Ectodermal cell (in vitro differentiated cells): Measurements from ENCODE around the gene HPF1.
"Not testable (repeated sequence)": the region's sequence is repeated elsewhere in the genome, so short reads cannot be mapped to it uniquely, and the experiment has no call there.

Source experiments
- H3K27ac ChIP-seq: 2 replicates; pipeline ENCODE4 v1.7.0; 2013; ENCODE audit warnings: mild to moderate bottlenecking, low read depth, low read length; ENCODE audit not compliant: insufficient read depth, poor library complexity, severe bottlenecking
- H3K27me3 ChIP-seq: 2 replicates; pipeline ENCODE4 v1.7.0; 2013; ENCODE audit warnings: mild to moderate bottlenecking, low read length; ENCODE audit not compliant: insufficient read depth, control insufficient read depth, poor library complexity, severe bottlenecking
- H3K36me3 ChIP-seq: one replicate; pipeline ENCODE4 v1.7.0; 2013; ENCODE audit warnings: low read length; ENCODE audit not compliant: control insufficient read depth, insufficient read depth
- H3K4me1 ChIP-seq: one replicate; pipeline ENCODE4 v1.7.0; 2013; ENCODE audit warnings: low read length; ENCODE audit not compliant: control insufficient read depth, insufficient read depth
- H3K4me3 ChIP-seq: 2 replicates; pipeline ENCODE4 v1.7.0; 2013; ENCODE audit warnings: low read depth, low read length, control low read depth; ENCODE audit not compliant: insufficient read depth
- H3K9me3 ChIP-seq: 2 replicates; pipeline ENCODE4 v1.7.0; 2013; ENCODE audit warnings: mild to moderate bottlenecking, low read length, moderate library complexity; ENCODE audit not compliant: control insufficient read depth
- WGBS, 2 experiments: methylation state at CpG; one replicate each; pipeline ENCODE4 v1.1.7; 2013; ENCODE audit warnings: missing lambda C conversion rate in 2 of 2; 5-methylcytosine and 5-hydroxymethylcytosine counted together

HPF1 gene

GRCh38 chr4:169744601-169745000 lies 13.1 kb downstream of the HPF1 start:
- Histone ChIP-seq H3K9me3 (no peaks in the 10 kb centered on the region), H3K27ac (no peak overlapping the region), H3K4me1 (no peaks in the 10 kb centered on the region), H3K36me3 (peaks cover 4% of the 10 kb centered on the region), H3K4me3 (no peak overlapping the region), H3K27me3 (no peaks in the 10 kb centered on the region)
- 90% methylated on average over 1 of the region's 1 CpG; no CpG with 5 or more reads in 1 of the 2 experiments for WGBS, 2 experiments

GRCh38 chr4:169741569-169741968 lies 16.2 kb downstream of the HPF1 start:
- H3K9me3 ChIP-seq, result no peaks in the 10 kb centered on the region
- H3K4me1 ChIP-seq, result no peaks in the 10 kb centered on the region
- H3K36me3 ChIP-seq, result no peaks in the 10 kb centered on the region
- no peak overlapping the region for H3K4me3 ChIP-seq
- 96 to 97% methylated on average over 2 of the region's 2 CpGs for WGBS, 2 experiments
- no peak overlapping the region for H3K27ac ChIP-seq
- H3K27me3 ChIP-seq, result no peaks in the 10 kb centered on the region

GRCh38 chr4:169738604-169739003 lies 19.1 kb downstream of the HPF1 start:
- H3K27ac ChIP-seq, H3K27me3 ChIP-seq, H3K36me3 ChIP-seq, H3K9me3 ChIP-seq, H3K4me1 ChIP-seq, H3K4me3 ChIP-seq: not testable (repeated sequence)

- no peak overlapping the region for H3K4me3 ChIP-seq
- WGBS, 2 experiments, result 94 to 95% methylated on average over 5 of the region's 5 CpGs
- peaks cover 17% of the 10 kb centered on the region for H3K36me3 ChIP-seq
- no peak overlapping the region for H3K27ac ChIP-seq
- no peaks in the 10 kb centered on the region for H3K4me1 ChIP-seq
- H3K27me3 ChIP-seq, result no peaks in the 10 kb centered on the region
- H3K9me3 ChIP-seq, result no peaks in the 10 kb centered on the region
Observed at GRCh38 chr4:169730564-169730963, 27.2 kb downstream of the HPF1 start.

GRCh38 chr4:169727616-169728015 lies 30.1 kb downstream of the HPF1 start:
- H3K4me3 ChIP-seq, result no peak overlapping the region
- no peak overlapping the region for H3K27ac ChIP-seq
- no peaks in the 10 kb centered on the region for H3K27me3 ChIP-seq
- peaks cover 17% of the 10 kb centered on the region for H3K36me3 ChIP-seq
- peaks cover 2% of the 10 kb centered on the region for H3K4me1 ChIP-seq
- H3K9me3 ChIP-seq, result no peaks in the 10 kb centered on the region

GRCh38 chr4:169724260-169724659 lies 33.5 kb downstream of the HPF1 start:
- H3K36me3 ChIP-seq, result peaks cover 3% of the 10 kb centered on the region
- no peaks in the 10 kb centered on the region for H3K27me3 ChIP-seq
- H3K4me1 ChIP-seq, result peaks cover 2% of the 10 kb centered on the region
- no peak overlapping the region for H3K27ac ChIP-seq
- 77 to 84% methylated on average over 2 of the region's 2 CpGs for WGBS, 2 experiments
- H3K4me3 ChIP-seq, result no peak overlapping the region
- no peaks in the 10 kb centered on the region for H3K9me3 ChIP-seq

- no peak overlapping the region for H3K27ac ChIP-seq
- no peaks in the 10 kb centered on the region for H3K27me3 ChIP-seq
- H3K36me3 ChIP-seq, result no peaks in the 10 kb centered on the region
- no peak overlapping the region for H3K4me3 ChIP-seq
- no peaks in the 10 kb centered on the region for H3K9me3 ChIP-seq
- peaks cover 2% of the 10 kb centered on the region for H3K4me1 ChIP-seq
- WGBS, 2 experiments, result 90 to 91% methylated on average over 8 to 9 of the region's 9 CpGs
Observed at GRCh38 chr4:169723207-169723965, 34.4 kb downstream of the HPF1 start.

GRCh38 chr4:169720529-169720928 lies 37.2 kb downstream of the HPF1 start:
- peaks cover 2% of the 10 kb centered on the region for H3K4me1 ChIP-seq
- no peak overlapping the region for H3K4me3 ChIP-seq
- no peaks in the 10 kb centered on the region for H3K9me3 ChIP-seq
- H3K27me3 ChIP-seq, result no peaks in the 10 kb centered on the region
- no peak overlapping the region for H3K27ac ChIP-seq
- H3K36me3 ChIP-seq, result peaks cover 5% of the 10 kb centered on the region
- 96 to 97% methylated on average over 5 to 6 of the region's 7 CpGs for WGBS, 2 experiments

GRCh38 chr4:169716677-169717076 lies 41.1 kb downstream of the HPF1 start:
- Histone ChIP-seq H3K27me3 (no peaks in the 10 kb centered on the region), H3K4me1 (no peaks in the 10 kb centered on the region), H3K4me3 (no peak overlapping the region), H3K27ac (no peak overlapping the region), H3K36me3 (peaks cover 8% of the 10 kb centered on the region), H3K9me3 (no peaks in the 10 kb centered on the region)
- WGBS, 2 experiments, result 91 to 100% methylated on average over 1 of the region's 1 CpG

- 100% methylated on average over 2 of the region's 2 CpGs for WGBS, 2 experiments
- no peaks in the 10 kb centered on the region for H3K4me1 ChIP-seq
- H3K4me3 ChIP-seq, result no peak overlapping the region
- no peaks in the 10 kb centered on the region for H3K27me3 ChIP-seq
- H3K36me3 ChIP-seq, result peaks cover 8% of the 10 kb centered on the region
- H3K27ac ChIP-seq, result no peak overlapping the region
- no peaks in the 10 kb centered on the region for H3K9me3 ChIP-seq
Observed at GRCh38 chr4:169715826-169716225, 41.9 kb downstream of the HPF1 start.
